IMR-90 (cell line): Measurements from ENCODE around the gene NUAK1. TPM values are rescaled to one million over a fixed set of nuclear protein-coding genes. Genes with fewer than 3 reads are reported as not detected.

Source experiments
- ATAC-seq: fragments of 200-7000 bp; cut with Tn5 transposase; 2 replicates; pipeline ENCODE4 v1.9.1; 2020; ENCODE audit warnings: low read depth, mild to moderate bottlenecking, moderate library complexity
- BruUV-seq: library from RNA; stranded (reverse); fragments of 400-500 nt; replicated peaks from 2 replicates; lab custom pipeline; 2021; lab: Mats Ljungman, UMichigan
- CTCF ChIA-PET: fragments of 300-600 bp; formaldehyde crosslinking; extraction: SDS; loops from one replicate; lab custom pipeline; 2021; ENCODE audit warnings: antibody characterized with exemption; lab: Yijun Ruan, JAX
- POLR2A ChIA-PET: fragments of 300-600 bp; sonication (Branson Sonifier 250); formaldehyde crosslinking; loops from one replicate; lab custom pipeline; 2022; ENCODE audit warnings: antibody characterized with exemption; ENCODE audit not compliant: unreplicated experiment; lab: Charles Lee
- DNase-seq: peaks from one replicate; pipeline ENCODE4 v3.0.0; 2013
- H2AFZ ChIP-seq: replicated peaks from 2 replicates; pipeline ENCODE3; 2013; ENCODE audit warnings: low read length, mild to moderate bottlenecking; ENCODE audit not compliant: poor library complexity
- H2AK5ac ChIP-seq: 2 replicates; pipeline ENCODE4 v1.6.1; 2013; ENCODE audit warnings: low read depth, low read length, inconsistent platforms
- H2AK9ac ChIP-seq: replicated peaks from 2 replicates; pipeline ENCODE3; 2013; ENCODE audit warnings: mild to moderate bottlenecking, low read depth, low read length, moderate library complexity; ENCODE audit not compliant: poor library complexity
- H2BK120ac ChIP-seq: 2 replicates; pipeline ENCODE4 v1.6.1; 2013; ENCODE audit warnings: low read depth, low read length, inconsistent platforms
- H2BK15ac ChIP-seq: 3 replicates; pipeline ENCODE4 v1.6.1; 2013; ENCODE audit warnings: low read depth, low read length, inconsistent platforms
- H2BK20ac ChIP-seq: 2 replicates; pipeline ENCODE4 v1.6.1; 2013; ENCODE audit warnings: low read depth, mild to moderate bottlenecking, inconsistent platforms, low read length, moderate library complexity
- H2BK5ac ChIP-seq: 2 replicates; pipeline ENCODE4 v1.6.1; 2013; ENCODE audit warnings: mild to moderate bottlenecking, low read depth, low read length, inconsistent platforms; ENCODE audit not compliant: poor library complexity, severe bottlenecking
- H3K14ac ChIP-seq: replicated peaks from 2 replicates; pipeline ENCODE4 v1.6.1; 2013; ENCODE audit warnings: low read depth, low read length, inconsistent platforms
- H3K18ac ChIP-seq: 2 replicates; pipeline ENCODE4 v1.6.1; 2013; ENCODE audit warnings: low read depth, low read length, control low read depth
- H3K23ac ChIP-seq: 2 replicates; pipeline ENCODE4 v1.6.1; 2013; ENCODE audit warnings: low read depth, low read length, inconsistent platforms
- H3K27ac ChIP-seq: 2 replicates; pipeline ENCODE4 v1.5.1; 2013; ENCODE audit warnings: mild to moderate bottlenecking, control low read depth, low read length; ENCODE audit not compliant: insufficient read depth
- H3K27me3 ChIP-seq: 2 replicates; pipeline ENCODE4 v1.6.1; 2013; ENCODE audit warnings: low read length; ENCODE audit not compliant: control insufficient read depth, insufficient read depth
- H3K36me3 ChIP-seq: 2 replicates; pipeline ENCODE4 v1.6.1; 2013; ENCODE audit warnings: low read length, mixed read lengths; ENCODE audit not compliant: control insufficient read depth, insufficient read depth
- H3K4ac ChIP-seq: 2 replicates; pipeline ENCODE4 v1.6.1; 2013; ENCODE audit warnings: low read depth, low read length, inconsistent platforms
- H3K4me1 ChIP-seq: 2 replicates; pipeline ENCODE4 v1.6.1; 2013; ENCODE audit warnings: low read length, mixed read lengths; ENCODE audit not compliant: control insufficient read depth, insufficient read depth
- H3K4me2 ChIP-seq: 2 replicates; pipeline ENCODE4 v1.6.1; 2013; ENCODE audit warnings: low read depth, mild to moderate bottlenecking, control low read depth, low read length, moderate library complexity
- H3K4me3 ChIP-seq: 2 replicates; pipeline ENCODE4 v1.5.1; 2013; ENCODE audit warnings: low read depth, mild to moderate bottlenecking, control low read depth, low read length, moderate library complexity; ENCODE audit not compliant: insufficient read depth
- H3K56ac ChIP-seq: 2 replicates; pipeline ENCODE4 v1.6.1; 2013; ENCODE audit warnings: low read length, inconsistent platforms; ENCODE audit not compliant: insufficient read depth; ENCODE audit errors: extremely low read depth
- H3K79me1 ChIP-seq, 2 experiments: 2 replicates each; pipeline ENCODE4 v1.6.1; 2013; ENCODE audit warnings: low read length in 2 of 2, inconsistent platforms in 1 of 2, low read depth in 1 of 2
- H3K9ac ChIP-seq: 2 replicates; pipeline ENCODE4 v1.6.1; 2013; ENCODE audit warnings: low read depth, low read length, control low read depth
- H3K9me1 ChIP-seq: 2 replicates; pipeline ENCODE4 v1.6.1; 2013; ENCODE audit warnings: low read length, inconsistent platforms; ENCODE audit not compliant: insufficient read depth
- H3K9me3 ChIP-seq: 2 replicates; pipeline ENCODE4 v1.6.1; 2013; ENCODE audit warnings: low read length; ENCODE audit not compliant: control insufficient read depth, insufficient read depth
- H4K20me1 ChIP-seq: 2 replicates; pipeline ENCODE4 v1.6.1; 2013; ENCODE audit warnings: low read length, inconsistent platforms; ENCODE audit not compliant: insufficient read depth
- H4K5ac ChIP-seq: 2 replicates; pipeline ENCODE4 v1.6.1; 2013; ENCODE audit warnings: mild to moderate bottlenecking, low read depth, low read length, control low read depth
- H4K8ac ChIP-seq, 2 experiments: 2 replicates each; pipeline ENCODE4 v1.6.1; 2013; ENCODE audit warnings: low read depth in 2 of 2, low read length in 2 of 2, control low read depth in 1 of 2, inconsistent platforms in 1 of 2
- H4K91ac ChIP-seq: 2 replicates; pipeline ENCODE4 v1.6.1; 2013; ENCODE audit warnings: low read depth, low read length, inconsistent platforms; ENCODE audit not compliant: insufficient read depth
- CEBPB ChIP-seq: IDR thresholded peaks from 2 replicates; pipeline ENCODE4 v1.6.1; 2012; ENCODE audit warnings: low read depth, low read length, improper control_type of control experiment
- CHD1 ChIP-seq: IDR thresholded peaks from 2 replicates; pipeline ENCODE4 v1.6.1; 2012; ENCODE audit warnings: low read depth, low read length, improper control_type of control experiment
- MXI1 ChIP-seq: IDR thresholded peaks from 2 replicates; pipeline ENCODE4 v1.6.1; 2012; ENCODE audit warnings: low read depth, mild to moderate bottlenecking, low read length, moderate library complexity, borderline replicate concordance
- RCOR1 ChIP-seq: IDR thresholded peaks from 2 replicates; pipeline ENCODE4 v1.6.1; 2012; ENCODE audit warnings: mild to moderate bottlenecking, low read length, improper control_type of control experiment; ENCODE audit not compliant: insufficient replicate concordance
- RFX5 ChIP-seq: IDR thresholded peaks from 2 replicates; pipeline ENCODE4 v1.8.0; 2012; ENCODE audit warnings: low read depth, mild to moderate bottlenecking, low read length, moderate library complexity
- WGBS, 2 experiments: methylation state at CpG; one replicate each; pipeline versions ENCODE4 v1.1.5 to v1.1.7; 2013; ENCODE audit warnings: missing lambda C conversion rate in 2 of 2; ENCODE audit not compliant: insufficient read length in 1 of 2; ENCODE audit errors: extremely low coverage in 2 of 2; 5-methylcytosine and 5-hydroxymethylcytosine counted together
- dilution Hi-C: fragments of 300-500 bp; cut with HindIII; formaldehyde crosslinking; loops from one replicate; pipeline ENCODE4 v1.14.3; 2018; ENCODE audit warnings: low sequenced_read_pairs; ENCODE audit not compliant: unreplicated experiment
- in situ Hi-C: fragments of 300-500 bp; cut with MboI; formaldehyde crosslinking; loops from 3 replicates; pipeline ENCODE4 v1.14.3; 2019; ENCODE audit warnings: low sequenced_read_pairs, inconsistent platforms, mixed read lengths
- intact Hi-C: fragments of 100-400 bp; cut with micrococcal nuclease; formaldehyde crosslinking; loops from 2 replicates; pipeline ENCODE4 v1.10.0; 2022
- polyA plus RNA-seq, 3 experiments: library from polyadenylated mRNA; depleted of rRNA; stranded (reverse); fragments of >200 nt; gene quantifications; 2 replicates each; pipeline ENCODE4 v1.2.3, GENCODE V29; 2012; ENCODE audit warnings: low replicate concordance in 1 of 3
- total RNA-seq: library from RNA; depleted of rRNA; stranded (reverse); fragments of >200 nt; gene quantifications from 2 replicates; pipeline ENCODE4 v1.2.3, GENCODE V29; 2012
- TF ChIP-seq, protein P1 (sequence below): fragments of 150-350 bp; IDR thresholded peaks from 2 replicates; pipeline ENCODE4 v1.6.1; 2017; ENCODE audit warnings: mild to moderate bottlenecking, antibody characterized with exemption, low read length, low read depth
- TF ChIP-seq, protein P2 (sequence below): fragments of 150-350 bp; IDR thresholded peaks from 2 replicates; pipeline ENCODE4 v1.6.1; 2016; ENCODE audit warnings: low read depth, mild to moderate bottlenecking, low read length, moderate library complexity, borderline replicate concordance

Gene NUAK1
- total and polyA plus RNA-seq, 2 of the 4 experiments (the other 2 are of a cell fraction) = 4.8 to 8.8 TPM

DNA sequence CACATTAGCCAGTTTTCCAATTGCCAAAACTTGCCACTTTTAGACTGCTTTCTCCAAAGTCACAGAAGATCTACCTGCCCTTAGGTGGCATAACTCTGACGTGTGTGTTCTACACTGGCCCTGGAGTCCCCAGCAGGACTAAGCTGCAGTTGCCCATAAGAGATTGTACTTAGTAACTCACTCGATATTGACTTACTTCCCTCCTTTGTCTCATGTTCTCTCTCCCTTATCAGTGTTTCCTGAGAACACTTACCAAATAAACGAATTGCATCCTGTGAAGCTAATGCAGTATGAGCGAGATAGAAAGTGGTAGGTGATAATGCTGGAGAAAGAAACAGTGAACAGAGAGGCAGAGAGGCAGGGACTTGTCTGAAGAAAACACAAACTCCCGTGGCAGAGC is 117.2 kb downstream of the NUAK1 start:
- Histone ChIP-seq H2BK120ac (peak overlapping the region; percentile 72), H3K4me2 (no peak overlapping the region), H3K9ac (no peak overlapping the region), H3K9me3 (peaks cover 2% of the 10 kb centered on the region), H3K4me1 (peaks cover 12% of the 10 kb centered on the region), H2BK20ac (peak overlapping the region; percentile 53), H3K23ac (no peak overlapping the region), H3K18ac (peak overlapping the region; percentile 60; the same call in 1 of the 2 replicates), H2AK9ac (no peak overlapping the region), H4K5ac (peak overlapping the region; percentile 48), H4K8ac (peak overlapping the region in 1 of 2 experiments; percentile 46; a peak in 1 of 4 replicates), H3K56ac (no peak overlapping the region), H2AK5ac (no peak overlapping the region; the same call in 1 of the 2 replicates), H3K27me3 (no peaks in the 10 kb centered on the region), H2BK5ac (no peak overlapping the region), H4K91ac (no peak overlapping the region), H3K9me1 (no peaks in the 10 kb centered on the region), H4K20me1 (no peaks in the 10 kb centered on the region), H2AFZ (no peak overlapping the region), H3K79me1 (no peaks in the 10 kb centered on the region), H3K36me3 (no peaks in the 10 kb centered on the region), H3K27ac (no peak overlapping the region), H3K4me3 (no peak overlapping the region), H2BK15ac (peak overlapping the region; percentile 1; the same call in 1 of the 3 replicates), H3K14ac (peak overlapping the region; percentile 62), H3K4ac (peak overlapping the region; percentile 24)
- no TSS peak for BruUV-seq
- intact Hi-C loops (no loop called here), in situ Hi-C loops (no loop called here), dilution Hi-C loops (no loop called here)
- TF ChIP-seq RCOR1 = no peak
- TF ChIP-seq, protein P1, sequence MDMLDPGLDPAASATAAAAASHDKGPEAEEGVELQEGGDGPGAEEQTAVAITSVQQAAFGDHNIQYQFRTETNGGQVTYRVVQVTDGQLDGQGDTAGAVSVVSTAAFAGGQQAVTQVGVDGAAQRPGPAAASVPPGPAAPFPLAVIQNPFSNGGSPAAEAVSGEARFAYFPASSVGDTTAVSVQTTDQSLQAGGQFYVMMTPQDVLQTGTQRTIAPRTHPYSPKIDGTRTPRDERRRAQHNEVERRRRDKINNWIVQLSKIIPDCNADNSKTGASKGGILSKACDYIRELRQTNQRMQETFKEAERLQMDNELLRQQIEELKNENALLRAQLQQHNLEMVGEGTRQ = no peak
- TF ChIP-seq, protein P2, sequence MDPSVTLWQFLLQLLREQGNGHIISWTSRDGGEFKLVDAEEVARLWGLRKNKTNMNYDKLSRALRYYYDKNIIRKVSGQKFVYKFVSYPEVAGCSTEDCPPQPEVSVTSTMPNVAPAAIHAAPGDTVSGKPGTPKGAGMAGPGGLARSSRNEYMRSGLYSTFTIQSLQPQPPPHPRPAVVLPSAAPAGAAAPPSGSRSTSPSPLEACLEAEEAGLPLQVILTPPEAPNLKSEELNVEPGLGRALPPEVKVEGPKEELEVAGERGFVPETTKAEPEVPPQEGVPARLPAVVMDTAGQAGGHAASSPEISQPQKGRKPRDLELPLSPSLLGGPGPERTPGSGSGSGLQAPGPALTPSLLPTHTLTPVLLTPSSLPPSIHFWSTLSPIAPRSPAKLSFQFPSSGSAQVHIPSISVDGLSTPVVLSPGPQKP = no peak
- no peak for TF ChIP-seq CHD1
- no peak for TF ChIP-seq RFX5
- no peak for TF ChIP-seq CEBPB
- TF ChIP-seq MXI1 = no peak
- ATAC-seq = no peak
- WGBS, 2 experiments = no CpG with 5 or more reads among the region's 5 CpGs
- DNase-seq = no peak
- CTCF ChIA-PET = interaction anchor here (0.7 kb wide), 1 partner anchor 348 kb away, joined by 3 read pairs; no protein-coding TSS in a partner anchor
- POLR2A ChIA-PET = interaction anchor here (0.6 kb wide), 1 partner anchor 325 kb away, joined by 3 read pairs; no protein-coding TSS in a partner anchor
